Neural progenitor cell (in vitro differentiated cells): ENCODE data around the gene NCAM1.

Source experiments
- EZH2 ChIP-seq: fragments of 200-600 bp; sonication (generic); IDR thresholded peaks from 2 replicates; pipeline ENCODE4 v1.6.1; 2017; ENCODE audit warnings: antibody characterized with exemption, mild to moderate bottlenecking, moderate library complexity
- EZH2phosphoT487 ChIP-seq: fragments of 200-600 bp; sonication (generic); IDR thresholded peaks from 2 replicates; pipeline ENCODE4 v1.6.1; 2017; ENCODE audit warnings: antibody characterized with exemption
- TF ChIP-seq, protein P1 (sequence below): fragments of 200-600 bp; sonication (generic); IDR thresholded peaks from 2 replicates; pipeline ENCODE4 v1.5.1; 2017; ENCODE audit warnings: antibody characterized with exemption, mild to moderate bottlenecking

DNA sequence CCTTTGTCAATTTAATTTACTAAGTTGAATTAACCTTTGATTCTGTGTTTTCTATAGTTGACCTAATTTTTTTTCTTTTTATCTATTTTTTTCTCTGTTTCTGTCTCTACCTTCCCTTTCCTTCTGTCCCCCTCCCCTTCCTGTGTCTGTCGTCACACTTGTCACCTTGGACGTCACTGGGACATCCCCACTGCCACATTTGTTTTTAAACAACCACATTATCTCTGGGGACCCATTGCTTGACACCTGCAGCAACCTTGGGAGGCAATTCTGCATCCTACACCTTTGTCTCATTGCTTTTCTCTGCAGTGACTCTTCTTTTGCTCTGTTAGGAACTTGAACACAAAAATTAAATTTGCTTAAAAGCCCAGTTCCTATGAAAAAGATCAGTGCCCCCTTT, 301.4 kb downstream of the NCAM1 start:
- TF ChIP-seq, protein P1, sequence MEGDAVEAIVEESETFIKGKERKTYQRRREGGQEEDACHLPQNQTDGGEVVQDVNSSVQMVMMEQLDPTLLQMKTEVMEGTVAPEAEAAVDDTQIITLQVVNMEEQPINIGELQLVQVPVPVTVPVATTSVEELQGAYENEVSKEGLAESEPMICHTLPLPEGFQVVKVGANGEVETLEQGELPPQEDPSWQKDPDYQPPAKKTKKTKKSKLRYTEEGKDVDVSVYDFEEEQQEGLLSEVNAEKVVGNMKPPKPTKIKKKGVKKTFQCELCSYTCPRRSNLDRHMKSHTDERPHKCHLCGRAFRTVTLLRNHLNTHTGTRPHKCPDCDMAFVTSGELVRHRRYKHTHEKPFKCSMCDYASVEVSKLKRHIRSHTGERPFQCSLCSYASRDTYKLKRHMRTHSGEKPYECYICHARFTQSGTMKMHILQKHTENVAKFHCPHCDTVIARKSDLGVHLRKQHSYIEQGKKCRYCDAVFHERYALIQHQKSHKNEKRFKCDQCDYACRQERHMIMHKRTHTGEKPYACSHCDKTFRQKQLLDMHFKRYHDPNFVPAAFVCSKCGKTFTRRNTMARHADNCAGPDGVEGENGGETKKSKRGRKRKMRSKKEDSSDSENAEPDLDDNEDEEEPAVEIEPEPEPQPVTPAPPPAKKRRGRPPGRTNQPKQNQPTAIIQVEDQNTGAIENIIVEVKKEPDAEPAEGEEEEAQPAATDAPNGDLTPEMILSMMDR, result no peak
- TF ChIP-seq EZH2phosphoT487 (no peak), EZH2 (no peak)
